ENCODE results near the gene TTC4. TPM values are rescaled to one million over a fixed set of nuclear protein-coding genes. Genes with fewer than 3 reads are reported as not detected.

The TTC4 gene
- total and polyA plus RNA-seq, 3 donors from 2014 or later: 25.0 to 35.3 (median 34.3) TPM

DNA sequence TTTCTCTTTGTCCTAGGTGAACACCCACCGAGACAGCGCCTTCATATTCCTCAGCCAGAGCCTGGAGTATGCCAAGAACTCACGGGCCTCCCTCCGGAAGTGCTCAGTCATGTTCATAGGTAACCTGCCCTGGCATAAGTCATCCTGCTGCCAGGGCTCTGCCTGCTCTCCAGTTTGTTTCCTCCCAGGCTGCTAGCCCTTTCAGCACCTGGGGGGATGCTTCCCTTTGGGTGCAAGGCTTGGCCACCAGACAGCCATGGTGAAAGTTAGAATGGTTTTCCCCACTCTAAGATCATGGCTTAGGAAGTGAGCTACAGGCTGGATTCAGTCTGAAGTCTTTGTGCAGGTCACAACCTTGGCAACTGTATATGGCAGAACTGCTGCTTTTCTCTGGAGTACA lies 9.2 kb upstream of the TTC4 start:
- no peak overlapping the region for H3K4me3 ChIP-seq
- 92 to 100% methylated on average over 1 to 4 of the region's 4 CpGs for WGBS, 2 donors
- intact Hi-C loops (cut with DNase I; ENCODE audit: low total_unique reads): no loop called here
- TF ChIP-seq POLR2A (IDR thresholded peaks at IDR 0.05): no peak
- TF ChIP-seq, protein P1, sequence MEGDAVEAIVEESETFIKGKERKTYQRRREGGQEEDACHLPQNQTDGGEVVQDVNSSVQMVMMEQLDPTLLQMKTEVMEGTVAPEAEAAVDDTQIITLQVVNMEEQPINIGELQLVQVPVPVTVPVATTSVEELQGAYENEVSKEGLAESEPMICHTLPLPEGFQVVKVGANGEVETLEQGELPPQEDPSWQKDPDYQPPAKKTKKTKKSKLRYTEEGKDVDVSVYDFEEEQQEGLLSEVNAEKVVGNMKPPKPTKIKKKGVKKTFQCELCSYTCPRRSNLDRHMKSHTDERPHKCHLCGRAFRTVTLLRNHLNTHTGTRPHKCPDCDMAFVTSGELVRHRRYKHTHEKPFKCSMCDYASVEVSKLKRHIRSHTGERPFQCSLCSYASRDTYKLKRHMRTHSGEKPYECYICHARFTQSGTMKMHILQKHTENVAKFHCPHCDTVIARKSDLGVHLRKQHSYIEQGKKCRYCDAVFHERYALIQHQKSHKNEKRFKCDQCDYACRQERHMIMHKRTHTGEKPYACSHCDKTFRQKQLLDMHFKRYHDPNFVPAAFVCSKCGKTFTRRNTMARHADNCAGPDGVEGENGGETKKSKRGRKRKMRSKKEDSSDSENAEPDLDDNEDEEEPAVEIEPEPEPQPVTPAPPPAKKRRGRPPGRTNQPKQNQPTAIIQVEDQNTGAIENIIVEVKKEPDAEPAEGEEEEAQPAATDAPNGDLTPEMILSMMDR (IDR thresholded peaks at IDR 0.05): no peak
- no peak for DNase-seq
- no peaks in the 10 kb centered on the region for H3K4me1 ChIP-seq
- H3K9me3 ChIP-seq: no peaks in the 10 kb centered on the region
- H3K27me3 ChIP-seq: no peaks in the 10 kb centered on the region
- no peaks in the 10 kb centered on the region for H3K36me3 ChIP-seq (ENCODE audit: low read depth, missing control alignments)
- H3K27ac ChIP-seq: no peak overlapping the region

DNA sequence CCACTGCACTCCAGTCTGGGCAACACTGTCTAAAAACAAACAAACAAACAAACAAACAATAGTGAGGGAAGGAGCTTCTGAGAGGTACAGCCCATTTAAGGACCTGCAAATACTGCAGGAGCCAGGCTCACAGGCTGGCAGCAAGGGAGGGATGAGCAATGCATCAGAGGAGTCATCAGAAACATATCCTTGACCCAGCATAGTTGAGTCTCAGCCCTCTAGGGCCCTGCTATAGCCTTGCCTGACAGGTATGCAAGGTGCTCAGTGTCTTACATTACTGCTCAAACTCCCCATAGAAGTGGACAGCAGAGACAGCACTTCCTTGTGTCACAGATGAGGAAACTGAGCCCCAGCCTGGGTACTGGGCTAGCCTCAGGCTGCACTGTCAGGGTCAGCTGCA lies 7.3 kb upstream of the TTC4 start:
- H3K27me3 ChIP-seq: no peaks in the 10 kb centered on the region
- TF ChIP-seq, protein P1 (IDR thresholded peaks at IDR 0.05): no peak
- TF ChIP-seq POLR2A (IDR thresholded peaks at IDR 0.05): no peak
- H3K36me3 ChIP-seq (ENCODE audit: low read depth, missing control alignments): no peaks in the 10 kb centered on the region
- no peak overlapping the region for H3K4me3 ChIP-seq
- H3K9me3 ChIP-seq: no peaks in the 10 kb centered on the region
- no peaks in the 10 kb centered on the region for H3K4me1 ChIP-seq
- H3K27ac ChIP-seq: no peak overlapping the region
- no peak for DNase-seq
- intact Hi-C loops (cut with DNase I; ENCODE audit: low total_unique reads): no loop called here

DNA sequence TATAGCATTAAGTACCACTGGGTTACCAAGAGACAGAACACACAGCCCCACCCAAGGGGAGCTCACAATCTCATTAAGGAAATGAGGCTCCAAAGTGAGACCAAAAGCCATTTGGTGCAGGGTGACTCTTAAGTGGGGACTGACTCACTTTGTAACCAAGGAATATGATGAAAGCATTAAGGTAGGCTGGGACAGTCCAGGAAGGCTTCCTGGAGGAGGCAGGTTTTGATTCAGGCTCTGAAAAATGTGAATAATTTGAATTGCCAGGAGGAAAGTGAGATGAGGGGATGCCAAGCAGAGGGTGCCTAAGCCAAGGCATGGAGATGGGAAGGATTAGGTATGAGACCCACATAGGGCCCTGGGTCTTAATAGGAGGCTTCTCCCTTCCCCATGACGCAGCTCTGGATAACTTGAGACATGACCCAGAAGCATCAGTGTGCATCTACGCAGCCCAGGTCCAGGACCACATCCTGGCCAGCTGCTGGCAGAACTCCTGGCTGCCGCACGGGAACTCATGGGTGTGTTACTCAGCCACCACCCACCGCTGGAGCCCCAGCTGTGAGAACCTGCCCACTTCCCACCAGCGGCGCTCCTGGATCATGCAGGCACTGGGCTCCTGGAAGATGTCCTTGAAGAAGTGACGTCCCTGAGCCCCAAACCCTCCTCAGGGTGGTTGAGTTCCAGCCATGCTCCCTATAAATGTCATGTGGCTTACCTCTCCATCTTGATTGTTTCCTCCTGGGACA lies 5.9 kb upstream of the TTC4 start:
- intact Hi-C loops (cut with DNase I; ENCODE audit: low total_unique reads): no loop called here

DNA sequence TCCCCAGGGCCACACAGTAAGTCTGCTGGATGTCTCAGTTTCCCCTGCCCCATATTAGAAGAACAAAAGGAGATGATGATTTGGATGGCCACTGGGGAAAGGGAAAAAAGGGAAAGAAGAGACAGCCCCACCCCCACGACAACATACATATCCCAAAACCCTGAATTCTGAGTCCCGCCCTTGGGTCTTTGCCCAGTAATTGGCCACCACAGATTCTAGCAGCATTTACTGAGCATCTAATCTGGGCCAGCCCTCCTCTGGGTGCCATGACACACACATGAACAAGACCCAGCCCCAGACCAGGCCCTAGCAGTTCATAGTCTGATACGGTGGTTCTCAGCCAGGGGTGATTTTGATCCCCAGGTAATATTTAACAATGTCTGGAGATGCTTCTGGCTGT lies 5.2 kb upstream of the TTC4 start:
- intact Hi-C loops (cut with DNase I; ENCODE audit: low total_unique reads): no loop called here
- no peak for DNase-seq
- no peak for TF ChIP-seq POLR2A (IDR thresholded peaks at IDR 0.05)
- TF ChIP-seq, protein P1 (IDR thresholded peaks at IDR 0.05): no peak
- H3K27me3 ChIP-seq: no peaks in the 10 kb centered on the region
- no peaks in the 10 kb centered on the region for H3K9me3 ChIP-seq
- H3K36me3 ChIP-seq (ENCODE audit: low read depth, missing control alignments): no peaks in the 10 kb centered on the region
- WGBS, 2 donors: 73 to 91% methylated on average over 3 of the region's 3 CpGs
- H3K4me3 ChIP-seq: no peak overlapping the region
- no peaks in the 10 kb centered on the region for H3K4me1 ChIP-seq
- no peak overlapping the region for H3K27ac ChIP-seq

More for the DNA sequence above, 5.9 kb upstream of the TTC4 start:
- H3K4me1 ChIP-seq: no peaks in the 10 kb centered on the region
- H3K36me3 ChIP-seq (ENCODE audit: low read depth, missing control alignments): no peaks in the 10 kb centered on the region
- H3K4me3 ChIP-seq: no peak overlapping the region
- no peak for DNase-seq
- no peak for TF ChIP-seq POLR2A (IDR thresholded peaks at IDR 0.05)
- TF ChIP-seq, protein P1 (IDR thresholded peaks at IDR 0.05): no peak
- no peaks in the 10 kb centered on the region for H3K9me3 ChIP-seq
- WGBS, 2 donors: 65 to 82% methylated on average over 6 to 8 of the region's 8 CpGs
- H3K27ac ChIP-seq: no peak overlapping the region
- no peaks in the 10 kb centered on the region for H3K27me3 ChIP-seq

DNA sequence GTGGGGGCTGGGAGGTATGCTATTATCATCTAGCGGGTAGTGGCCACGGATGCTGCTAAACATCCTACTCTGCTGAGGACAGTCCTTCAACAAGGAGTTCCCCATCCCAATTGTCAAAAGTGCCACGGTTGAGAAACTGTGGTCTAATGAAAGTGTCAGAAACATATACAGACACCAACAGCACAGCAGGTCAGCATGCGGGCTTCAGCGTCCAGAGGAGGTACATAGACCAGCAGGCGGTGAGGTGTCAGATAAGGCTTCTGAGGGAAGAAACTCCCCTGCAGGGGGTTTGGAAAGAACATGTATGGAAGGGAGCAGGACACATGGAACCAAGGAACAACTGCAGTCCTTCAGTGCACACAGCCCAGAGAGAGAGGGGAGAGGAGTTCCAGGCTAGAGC lies 4.8 kb upstream of the TTC4 start:
- intact Hi-C loops (cut with DNase I; ENCODE audit: low total_unique reads): no loop called here
- DNase-seq: no peak
- TF ChIP-seq, protein P1 (IDR thresholded peaks at IDR 0.05): no peak
- TF ChIP-seq POLR2A (IDR thresholded peaks at IDR 0.05): no peak

More for the DNA sequence above, 4.8 kb upstream of the TTC4 start:
- no peaks in the 10 kb centered on the region for H3K9me3 ChIP-seq
- H3K27me3 ChIP-seq: no peaks in the 10 kb centered on the region
- 77 to 96% methylated on average over 6 of the region's 6 CpGs for WGBS, 2 donors
- H3K4me1 ChIP-seq: no peaks in the 10 kb centered on the region
- no peak overlapping the region for H3K27ac ChIP-seq
- H3K4me3 ChIP-seq: no peak overlapping the region
- no peaks in the 10 kb centered on the region for H3K36me3 ChIP-seq (ENCODE audit: low read depth, missing control alignments)
